GM10248 (cell line): ENCODE data around the gene GAREM1.

ENCODE experiments used
- CTCF ChIA-PET: fragments of 300-600 bp; sonication (Branson Sonifier 250); formaldehyde crosslinking; extraction: SDS; loops from one replicate; lab custom pipeline; 2021; ENCODE audit warnings: antibody characterized with exemption; lab: Yijun Ruan, JAX
- POLR2A ChIA-PET: fragments of 350-650 bp; sonication (Branson Sonifier 250); formaldehyde crosslinking; extraction: SDS; loops from one replicate; lab custom pipeline; 2020; ENCODE audit warnings: antibody characterized with exemption; lab: Yijun Ruan, JAX
- DNase-seq: peaks from one replicate; pipeline ENCODE4 v3.0.0; 2012; ENCODE audit errors: extremely low spot score
- CTCF ChIP-seq: IDR thresholded peaks from 2 replicates; pipeline ENCODE4 v1.5.1; 2012; ENCODE audit warnings: mild to moderate bottlenecking, low read depth; ENCODE audit errors: extremely low read depth, missing control alignments, control extremely low read depth

The GAREM1 gene

GRCh38 chr18:32461709-32462272, 8.9 kb downstream of the GAREM1 start:
- CTCF ChIA-PET = no interaction called here
- POLR2A ChIA-PET = no interaction called here

GRCh38 chr18:32460171-32460731, 10.4 kb downstream of the GAREM1 start:
- ChIA-PET CTCF (interaction anchor here (1.2 kb wide), 1 partner anchor 10 kb away, joined by 3 read pairs; no protein-coding TSS in a partner anchor), POLR2A (no interaction called here)
- TF ChIP-seq CTCF = no peak
- DNase-seq = no peak

More at GRCh38 chr18:32461709-32462272, 8.9 kb downstream of the GAREM1 start:
- DNase-seq = no peak
- TF ChIP-seq CTCF = no peak

- no peak for DNase-seq
- ChIA-PET CTCF (no interaction called here), POLR2A (no interaction called here)
- no peak for TF ChIP-seq CTCF
Observed at GRCh38 chr18:32459361-32460101, 11.2 kb downstream of the GAREM1 start.

- DNase-seq = no peak
- CTCF ChIA-PET = no interaction called here
- POLR2A ChIA-PET = no interaction called here
- TF ChIP-seq CTCF = no peak
Observed at GRCh38 chr18:32455361-32455760, 15.3 kb downstream of the GAREM1 start.

GRCh38 chr18:32454593-32454992, 16.1 kb downstream of the GAREM1 start:
- CTCF ChIA-PET = no interaction called here
- POLR2A ChIA-PET = no interaction called here
- TF ChIP-seq CTCF = no peak
- DNase-seq = no peak

GRCh38 chr18:32450874-32451273, 19.8 kb downstream of the GAREM1 start:
- POLR2A ChIA-PET = no interaction called here

More at GRCh38 chr18:32450874-32451273, 19.8 kb downstream of the GAREM1 start:
- CTCF ChIA-PET = interaction anchor here (1.8 kb wide), 1 partner anchor 24 kb away, joined by 4 read pairs; no protein-coding TSS in a partner anchor
- no peak for DNase-seq
- TF ChIP-seq CTCF = no peak
